GM12878 (cell line): ENCODE results near the gene CYB561A3. TPM values are rescaled to one million over a fixed set of nuclear protein-coding genes. Genes with fewer than 3 reads are reported as not detected.

ENCODE experiments used
- ATF7 ChIP-seq: fragments of 450-650 bp; IDR thresholded peaks from 2 replicates; pipeline ENCODE4 v1.6.1; 2016; ENCODE audit warnings: low read depth, mild to moderate bottlenecking
- BRCA1 ChIP-seq: IDR thresholded peaks from 2 replicates; pipeline ENCODE4 v1.6.1; 2011; ENCODE audit warnings: low read depth, low read length, improper control_type of control experiment
- CHD4 ChIP-seq: fragments of 200-600 bp; sonication (generic); IDR thresholded peaks from 2 replicates; pipeline ENCODE4 v1.6.1; 2016; ENCODE audit warnings: mild to moderate bottlenecking
- EP300 ChIP-seq, 2 experiments: fragments of 150-350 bp in 1 of 2; IDR thresholded peaks; 2 replicates each; pipeline ENCODE4 v1.6.1; 2011 to 2012; ENCODE audit warnings: low read depth in 2 of 2, low read length in 2 of 2, borderline replicate concordance in 1 of 2, improper control_type of control experiment in 1 of 2, inconsistent platforms in 1 of 2; ENCODE audit not compliant: control insufficient read depth in 1 of 2
- ESRRA ChIP-seq: IDR thresholded peaks from 2 replicates; pipeline ENCODE4 v1.6.1; 2012; ENCODE audit warnings: mild to moderate bottlenecking, low read length, improper control_type of control experiment
- EZH2 ChIP-seq: IDR thresholded peaks from 2 replicates; pipeline ENCODE4 v1.6.1; 2012; ENCODE audit warnings: low read depth, mild to moderate bottlenecking, control low read depth, inconsistent platforms, low read length, borderline replicate concordance; ENCODE audit not compliant: control insufficient read depth
- FOXM1 ChIP-seq: IDR thresholded peaks from 2 replicates; pipeline ENCODE4 v1.6.1; 2012; ENCODE audit warnings: low read depth, mild to moderate bottlenecking, inconsistent platforms, low read length, moderate library complexity
- HDGF ChIP-seq: fragments of 450-650 bp; IDR thresholded peaks from 2 replicates; pipeline ENCODE4 v1.6.1; 2016; ENCODE audit warnings: antibody characterized with exemption
- IRF4 ChIP-seq: IDR thresholded peaks from 2 replicates; pipeline ENCODE4 v1.6.1; 2011; ENCODE audit warnings: low read depth, low read length
- JUND ChIP-seq: IDR thresholded peaks from 2 replicates; pipeline ENCODE4 v1.6.1; 2012; ENCODE audit warnings: low read depth, mild to moderate bottlenecking, low read length, improper control_type of control experiment, moderate library complexity
- KAT2A ChIP-seq: conservative IDR thresholded peaks from 2 replicates; pipeline ENCODE4 v1.6.1; 2011; ENCODE audit warnings: low read depth, low read length; ENCODE audit not compliant: control insufficient read depth
- NFYA ChIP-seq: IDR thresholded peaks from 2 replicates; pipeline ENCODE4 v1.6.1; 2011; ENCODE audit warnings: low read depth, mild to moderate bottlenecking, low read length, improper control_type of control experiment, borderline replicate concordance
- NR2C2 ChIP-seq: IDR thresholded peaks from 2 replicates; pipeline ENCODE4 v1.6.1; 2011; ENCODE audit warnings: borderline replicate concordance, low read depth; ENCODE audit not compliant: control insufficient read depth, insufficient read length
- PAX5 ChIP-seq: IDR thresholded peaks from 2 replicates; pipeline ENCODE4 v1.6.1; 2011; ENCODE audit warnings: low read depth, low read length, borderline replicate concordance
- PAX8 ChIP-seq: fragments of 450-650 bp; IDR thresholded peaks from 2 replicates; pipeline ENCODE4 v1.6.1; 2017; ENCODE audit warnings: mild to moderate bottlenecking, moderate library complexity
- RB1 ChIP-seq: fragments of 450-650 bp; formaldehyde crosslinking; IDR thresholded peaks from 2 replicates; pipeline ENCODE4 v1.6.1; 2017; ENCODE audit warnings: mild to moderate bottlenecking, borderline replicate concordance
- RELA ChIP-seq: fragments of 450-650 bp; IDR thresholded peaks from 2 replicates; pipeline ENCODE4 v1.8.0; 2014; ENCODE audit warnings: borderline replicate concordance; ENCODE audit not compliant: partially characterized antibody
- REST ChIP-seq: IDR thresholded peaks from 2 replicates; pipeline ENCODE4 v1.6.1; 2012; ENCODE audit warnings: mild to moderate bottlenecking, low read depth, low read length
- SIN3A ChIP-seq: IDR thresholded peaks from 2 replicates; pipeline ENCODE4 v1.6.1; 2012; ENCODE audit warnings: low read depth, low read length, improper control_type of control experiment
- SIX5 ChIP-seq: IDR thresholded peaks from 2 replicates; pipeline ENCODE4 v1.6.1; 2011; ENCODE audit warnings: mild to moderate bottlenecking, low read depth, low read length, moderate library complexity; ENCODE audit not compliant: severe bottlenecking
- SUZ12 ChIP-seq: fragments of 200-600 bp; sonication (generic); IDR thresholded peaks from one replicate; pipeline ENCODE4 v1.6.1; 2018; ENCODE audit warnings: antibody characterized with exemption, mild to moderate bottlenecking; ENCODE audit not compliant: unreplicated experiment
- YBX1 ChIP-seq: fragments of 450-650 bp; IDR thresholded peaks from 2 replicates; pipeline ENCODE4 v1.6.1; 2016; ENCODE audit warnings: antibody characterized with exemption
- ZNF384 ChIP-seq: IDR thresholded peaks from 2 replicates; pipeline ENCODE4 v1.6.1; 2012; ENCODE audit warnings: low read depth, mild to moderate bottlenecking, low read length, improper control_type of control experiment, borderline replicate concordance
- polyA plus RNA-seq, 11 experiments: library from polyadenylated mRNA; depleted of rRNA in 4 of 11; unstranded in 6 of 11; stranded (reverse) in 5 of 11; fragments of >200 nt; fragmentation: Nextera tagmentation in 4 of 11; fragmentation: Illumina TruSeq in 1 of 11; extraction: Ambion mirVana in 4 of 11; extraction: Trizol in 1 of 11; gene quantifications; 1 replicate in 1 of 11; 2 replicates in 10 of 11; pipeline versions ENCODE4 v1.2.1 to v1.2.3, GENCODE V29; 2011 to 2016; ENCODE audit warnings: inconsistent platforms in 2 of 11, missing spikeins in 2 of 11, low read depth in 1 of 11
- total RNA-seq, 4 experiments: library from RNA; depleted of rRNA in 3 of 4; stranded (reverse); fragments of >200 nt in 3 of 4; fragmentation: Illumina TruSeq in 1 of 4; extraction: Trizol in 1 of 4; gene quantifications; 2 replicates each; pipeline versions ENCODE4 v1.2.1 to v1.2.3, GENCODE V29; 2013 to 2021
- TF ChIP-seq, protein P1 (sequence below): fragments of 450-650 bp; IDR thresholded peaks from 2 replicates; pipeline ENCODE4 v1.6.1; 2017; ENCODE audit warnings: mild to moderate bottlenecking, moderate library complexity

CYB561A3 gene
- total and polyA plus RNA-seq, 10 of the 15 experiments (the other 5 are each of a cell fraction or from before 2014, with no cell fraction given), result 40.1 to 169 (median 74.4) TPM

- TF ChIP-seq SUZ12 (no peak), ZNF384 (no peak), RB1 (peak; percentile 54; the same call in 1 of the 2 replicates), JUND (no peak), PAX5 (peak; percentile 47; the same call in 1 of the 2 replicates), NR2C2 (no peak), EZH2 (no peak), BRCA1 (0 out of 2 replicates have a peak, but pooled peaks have one; percentile 17), ATF7 (no peak), ESRRA (no peak), SIX5 (no peak), KAT2A (no peak), PAX8 (no peak), REST (no peak), RELA (peak; percentile 40), EP300 (IDR thresholded peaks at IDR 0.05; ENCODE audit: borderline replicate concordance in 1 of 2, control insufficient read depth in 1 of 2, low read depth in 2 of 2, low read length in 2 of 2) (no peak), SIN3A (peak; percentile 90; the same call in 1 of the 2 replicates), HDGF (peak; percentile 73; the same call in 1 of the 2 replicates), IRF4 (no peak), NFYA (no peak), FOXM1 (no peak), YBX1 (no peak), CHD4 (no peak)
- TF ChIP-seq, protein P1, sequence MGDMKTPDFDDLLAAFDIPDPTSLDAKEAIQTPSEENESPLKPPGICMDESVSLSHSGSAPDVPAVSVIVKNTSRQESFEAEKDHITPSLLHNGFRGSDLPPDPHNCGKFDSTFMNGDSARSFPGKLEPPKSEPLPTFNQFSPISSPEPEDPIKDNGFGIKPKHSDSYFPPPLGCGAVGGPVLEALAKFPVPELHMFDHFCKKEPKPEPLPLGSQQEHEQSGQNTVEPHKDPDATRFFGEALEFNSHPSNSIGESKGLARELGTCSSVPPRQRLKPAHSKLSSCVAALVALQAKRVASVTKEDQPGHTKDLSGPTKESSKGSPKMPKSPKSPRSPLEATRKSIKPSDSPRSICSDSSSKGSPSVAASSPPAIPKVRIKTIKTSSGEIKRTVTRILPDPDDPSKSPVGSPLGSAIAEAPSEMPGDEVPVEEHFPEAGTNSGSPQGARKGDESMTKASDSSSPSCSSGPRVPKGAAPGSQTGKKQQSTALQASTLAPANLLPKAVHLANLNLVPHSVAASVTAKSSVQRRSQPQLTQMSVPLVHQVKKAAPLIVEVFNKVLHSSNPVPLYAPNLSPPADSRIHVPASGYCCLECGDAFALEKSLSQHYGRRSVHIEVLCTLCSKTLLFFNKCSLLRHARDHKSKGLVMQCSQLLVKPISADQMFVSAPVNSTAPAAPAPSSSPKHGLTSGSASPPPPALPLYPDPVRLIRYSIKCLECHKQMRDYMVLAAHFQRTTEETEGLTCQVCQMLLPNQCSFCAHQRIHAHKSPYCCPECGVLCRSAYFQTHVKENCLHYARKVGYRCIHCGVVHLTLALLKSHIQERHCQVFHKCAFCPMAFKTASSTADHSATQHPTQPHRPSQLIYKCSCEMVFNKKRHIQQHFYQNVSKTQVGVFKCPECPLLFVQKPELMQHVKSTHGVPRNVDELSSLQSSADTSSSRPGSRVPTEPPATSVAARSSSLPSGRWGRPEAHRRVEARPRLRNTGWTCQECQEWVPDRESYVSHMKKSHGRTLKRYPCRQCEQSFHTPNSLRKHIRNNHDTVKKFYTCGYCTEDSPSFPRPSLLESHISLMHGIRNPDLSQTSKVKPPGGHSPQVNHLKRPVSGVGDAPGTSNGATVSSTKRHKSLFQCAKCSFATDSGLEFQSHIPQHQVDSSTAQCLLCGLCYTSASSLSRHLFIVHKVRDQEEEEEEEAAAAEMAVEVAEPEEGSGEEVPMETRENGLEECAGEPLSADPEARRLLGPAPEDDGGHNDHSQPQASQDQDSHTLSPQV, result no peak
Observed at GRCh38 chr11:61332797-61333549, 28.7 kb downstream of the CYB561A3 start, which contains the start of the genes DDB1 and TKFC (continued).
